Caki2 (cell line): ENCODE measurements around the gene BEND7. TPM values are rescaled to one million over a fixed set of nuclear protein-coding genes. Genes with fewer than 3 reads are reported as not detected.
"Not testable (repeated sequence)": the region's sequence is repeated elsewhere in the genome, so short reads cannot be mapped to it uniquely, and the experiment has no call there.

Source experiments
- DNase-seq: peaks from one replicate; pipeline ENCODE4 v3.0.0-alpha.2; 2015; ENCODE audit warnings: low read depth
- in situ Hi-C: cut with HindIII; loops from 2 replicates; pipeline ENCODE4 v1.10.0; 2016; ENCODE audit warnings: low sequenced_read_pairs, low pct_unique_long_range_greater_than_20kb, mixed read lengths
- total RNA-seq: library from RNA; depleted of rRNA; stranded (reverse); fragments of >200 nt; shearing (Covaris generic); gene quantifications from 2 replicates; pipeline ENCODE4 v1.2.3, GENCODE V29; 2014; ENCODE audit warnings: low replicate concordance; rRNA removed

Gene BEND7
- 12.7 and 13.3 TPM in 2 replicates for total RNA-seq

GRCh38 chr10:13528875-13529713 lies at the start of gene BEND7:
BEND7 (minus strand) TSS chr10:13529014; CDS start chr10:13528533, 481 bp downstream.
- in situ Hi-C loops: no loop called here
- peak; percentile 42 for DNase-seq

GRCh38 chr10:13573960-13574359 lies 45.1 kb upstream of the BEND7 start:
- in situ Hi-C loops: no loop called here
- DNase-seq: no peak

- in situ Hi-C loops: no loop called here
- no peak for DNase-seq
Observed at GRCh38 chr10:13571541-13571940, 42.7 kb upstream of the BEND7 start.

- no peak for DNase-seq
- in situ Hi-C loops: no loop called here
Observed at GRCh38 chr10:13567030-13567429, 38.2 kb upstream of the BEND7 start.

- no peak for DNase-seq
- in situ Hi-C loops: no loop called here
Observed at GRCh38 chr10:13564576-13564975, 35.8 kb upstream of the BEND7 start.

- in situ Hi-C loops: no loop called here
- peak; percentile 97 for DNase-seq
Observed at GRCh38 chr10:13563481-13564445, 34.9 kb upstream of the BEND7 start.

GRCh38 chr10:13560597-13560996 lies 31.8 kb upstream of the BEND7 start:
- in situ Hi-C loops: no loop called here
- DNase-seq: peak; percentile 98

- peak; percentile 25 for DNase-seq
- in situ Hi-C loops: no loop called here
Observed at GRCh38 chr10:13559124-13559700, 30.4 kb upstream of the BEND7 start.

- DNase-seq: peak; percentile 45
- in situ Hi-C loops: no loop called here
Observed at GRCh38 chr10:13555884-13556510, 27.2 kb upstream of the BEND7 start.

GRCh38 chr10:13550802-13551201 lies 22.0 kb upstream of the BEND7 start:
- DNase-seq: no peak
- in situ Hi-C loops: no loop called here

GRCh38 chr10:13542533-13542932 lies 13.7 kb upstream of the BEND7 start:
- DNase-seq: no peak
- in situ Hi-C loops: no loop called here

- DNase-seq, in situ Hi-C loops: not testable (repeated sequence)
Observed at GRCh38 chr10:13537985-13538384, 9.2 kb upstream of the BEND7 start.

- DNase-seq: peak; percentile 59
- in situ Hi-C loops: no loop called here
Observed at GRCh38 chr10:13536674-13537366, 8.0 kb upstream of the BEND7 start.

- in situ Hi-C loops: no loop called here
- DNase-seq: no peak
Observed at GRCh38 chr10:13535346-13535745, 6.5 kb upstream of the BEND7 start.

GRCh38 chr10:13529714-13529973 lies 830 bp upstream of the BEND7 start:
- in situ Hi-C loops: no loop called here
- no peak for DNase-seq

- in situ Hi-C loops: no loop called here
- DNase-seq: peak; percentile 2
Observed at GRCh38 chr10:13528123-13528874, 515 bp downstream of the BEND7 start.

- peak; percentile 36 for DNase-seq
- in situ Hi-C loops: no loop called here
Observed at GRCh38 chr10:13527864-13528122, 1.0 kb downstream of the BEND7 start.
